Activated T-helper 17 cell treated with anti-CD3 and anti-CD28 coated beads, Interleukin-2, amount 50 U/mL, for 72 hours (primary cell): Measurements from ENCODE around the gene H1-8. TPM values are rescaled to one million over a fixed set of nuclear protein-coding genes. Genes with fewer than 3 reads are reported as not detected.
"Not testable (repeated sequence)": the region's sequence is repeated elsewhere in the genome, so short reads cannot be mapped to it uniquely, and the experiment has no call there.

Experiments
- ATAC-seq: fragments of 150-1000 bp; cut with Tn5 transposase; replicated peaks from 2 replicates; pipeline ENCODE4 v1.10.0; 2021; ENCODE audit warnings: mild to moderate bottlenecking, moderate library complexity
- H3K27ac Mint-ChIP-seq: one replicate; pipeline ENCODE4 v1.8.0; 2022; ENCODE audit warnings: mixed read lengths
- H3K27me3 Mint-ChIP-seq: one replicate; pipeline ENCODE4 v1.8.0; 2022; ENCODE audit warnings: mixed read lengths
- H3K36me3 Mint-ChIP-seq: one replicate; pipeline ENCODE4 v1.8.0; 2022; ENCODE audit warnings: low read depth, mild to moderate bottlenecking, mixed read lengths
- H3K4me1 Mint-ChIP-seq: one replicate; pipeline ENCODE4 v1.8.0; 2022; ENCODE audit warnings: mixed read lengths
- H3K4me3 Mint-ChIP-seq: one replicate; pipeline ENCODE4 v1.8.0; 2022; ENCODE audit warnings: mild to moderate bottlenecking, mixed read lengths
- H3K9me3 Mint-ChIP-seq: one replicate; pipeline ENCODE4 v1.8.0; 2022; ENCODE audit warnings: mixed read lengths
- total RNA-seq, 2 donors: library from RNA; stranded (reverse); gene quantifications; one replicate each; pipeline ENCODE4 v1.2.3, GENCODE V29; 2022

H1-8 gene
- total RNA-seq, 2 donors from 2014 or later: not detected

DNA sequence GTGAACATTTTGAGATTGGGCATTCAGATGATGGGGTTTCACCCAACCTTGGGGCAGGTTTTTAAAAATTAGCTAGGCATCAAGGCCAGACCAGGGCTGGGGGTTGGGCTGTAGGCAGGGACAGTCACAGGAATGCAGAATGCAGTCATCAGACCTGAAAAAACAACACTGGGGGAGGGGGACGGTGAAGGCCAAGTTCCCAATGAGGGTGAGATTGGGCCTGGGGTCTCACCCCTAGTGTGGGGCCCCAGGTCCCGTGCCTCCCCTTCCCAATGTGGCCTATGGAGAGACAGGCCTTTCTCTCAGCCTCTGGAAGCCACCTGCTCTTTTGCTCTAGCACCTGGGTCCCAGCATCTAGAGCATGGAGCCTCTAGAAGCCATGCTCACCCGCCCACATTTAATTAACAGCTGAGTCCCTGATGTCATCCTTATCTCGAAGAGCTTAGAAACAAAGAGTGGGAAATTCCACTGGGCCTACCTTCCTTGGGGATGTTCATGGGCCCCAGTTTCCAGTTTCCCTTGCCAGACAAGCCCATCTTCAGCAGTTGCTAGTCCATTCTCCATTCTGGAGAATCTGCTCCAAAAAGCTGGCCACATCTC, 8.4 kb upstream of the H1-8 start:
- Mint-ChIP-seq H3K27ac (no peak overlapping the region), H3K4me3 (no peak overlapping the region), H3K9me3 (no peaks in the 10 kb centered on the region), H3K27me3 (no peaks in the 10 kb centered on the region), H3K36me3 (no peaks in the 10 kb centered on the region), H3K4me1 (no peaks in the 10 kb centered on the region)
- ATAC-seq: no peak

DNA sequence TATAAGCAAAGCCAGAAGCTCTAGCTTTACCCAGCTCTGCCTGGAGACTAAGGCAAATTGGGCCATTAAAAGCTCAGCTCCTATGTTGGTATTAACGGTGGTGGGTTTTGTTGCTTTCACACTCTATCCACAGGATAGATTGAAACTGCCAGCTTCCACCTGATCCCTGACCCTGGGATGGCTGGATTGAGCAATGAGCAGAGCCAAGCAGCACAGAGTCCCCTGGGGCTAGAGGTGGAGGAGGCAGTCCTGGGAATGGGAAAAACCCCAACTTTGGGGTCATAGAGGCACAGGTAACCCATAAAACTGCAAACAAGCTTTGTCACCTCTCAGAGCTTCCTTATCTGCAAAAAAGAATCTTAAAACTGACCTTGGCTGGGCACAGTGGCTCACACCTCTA, 7.9 kb upstream of the H1-8 start:
- no peak for ATAC-seq
- no peaks in the 10 kb centered on the region for H3K9me3 Mint-ChIP-seq
- no peak overlapping the region for H3K4me3 Mint-ChIP-seq
- H3K4me1 Mint-ChIP-seq: no peaks in the 10 kb centered on the region
- no peak overlapping the region for H3K27ac Mint-ChIP-seq
- H3K36me3 Mint-ChIP-seq: no peaks in the 10 kb centered on the region
- H3K27me3 Mint-ChIP-seq: no peaks in the 10 kb centered on the region

DNA sequence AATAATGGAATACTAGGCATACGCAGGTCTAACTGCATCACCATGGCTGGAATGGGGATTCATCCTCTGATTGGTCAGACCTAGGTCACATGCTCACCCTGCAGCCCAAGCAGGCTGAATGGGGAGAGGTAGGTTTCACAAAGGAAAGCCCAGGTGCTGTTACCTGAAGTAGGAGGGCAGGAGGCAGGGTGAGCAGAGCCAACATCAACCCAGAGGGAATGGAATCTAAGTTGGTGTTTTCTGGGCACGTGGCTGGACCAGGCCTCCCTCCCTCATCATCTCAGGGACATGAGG, 6.7 kb upstream of the H1-8 start:
- Mint-ChIP-seq H3K4me1 (no peaks in the 10 kb centered on the region), H3K9me3 (no peaks in the 10 kb centered on the region), H3K27me3 (no peaks in the 10 kb centered on the region), H3K4me3 (no peak overlapping the region), H3K36me3 (no peaks in the 10 kb centered on the region), H3K27ac (no peak overlapping the region)
- no peak for ATAC-seq

DNA sequence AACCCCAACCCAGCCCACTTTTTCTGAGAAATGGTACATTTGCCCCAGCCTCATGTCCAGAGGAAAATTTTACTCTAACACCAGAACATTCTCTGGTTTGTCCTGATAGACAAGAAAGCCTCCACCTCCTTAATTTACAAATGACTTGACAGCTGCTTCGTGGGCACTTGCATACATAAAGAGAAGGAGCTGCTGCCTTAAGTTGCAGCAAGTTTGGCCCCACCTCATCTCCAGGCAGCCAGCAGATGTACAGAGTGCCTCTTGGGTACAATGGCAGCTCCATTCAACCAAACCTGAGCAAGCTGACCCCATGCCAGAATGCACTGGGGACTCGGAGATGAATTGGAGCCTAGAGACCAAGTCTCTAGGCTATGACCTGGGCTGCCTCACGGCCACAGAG, 6.2 kb upstream of the H1-8 start:
- Mint-ChIP-seq H3K4me3 (no peak overlapping the region), H3K27ac (no peak overlapping the region), H3K4me1 (no peaks in the 10 kb centered on the region), H3K9me3 (no peaks in the 10 kb centered on the region), H3K36me3 (no peaks in the 10 kb centered on the region), H3K27me3 (no peaks in the 10 kb centered on the region)
- ATAC-seq: no peak

DNA sequence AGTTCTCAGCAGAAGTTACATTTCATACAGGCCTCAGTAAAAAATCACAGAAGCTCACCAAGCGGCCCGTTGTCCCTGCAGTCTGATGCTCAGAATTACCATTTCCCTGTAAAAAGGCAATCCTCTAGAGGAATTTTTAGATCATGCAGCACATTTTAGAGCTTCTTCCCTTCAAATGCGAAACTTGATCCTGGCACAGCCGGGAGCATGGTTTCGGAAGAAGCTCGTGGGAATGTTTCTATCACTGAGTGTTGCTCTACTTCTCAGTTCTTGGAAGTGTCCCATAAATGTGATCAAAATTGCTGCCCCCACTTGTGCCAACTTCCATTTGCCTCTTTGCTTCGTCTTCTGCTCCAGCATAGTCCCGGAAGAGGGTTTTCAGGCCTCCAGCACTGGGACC, 3.8 kb upstream of the H1-8 start:
- H3K27me3 Mint-ChIP-seq: no peaks in the 10 kb centered on the region
- ATAC-seq: no peak

DNA sequence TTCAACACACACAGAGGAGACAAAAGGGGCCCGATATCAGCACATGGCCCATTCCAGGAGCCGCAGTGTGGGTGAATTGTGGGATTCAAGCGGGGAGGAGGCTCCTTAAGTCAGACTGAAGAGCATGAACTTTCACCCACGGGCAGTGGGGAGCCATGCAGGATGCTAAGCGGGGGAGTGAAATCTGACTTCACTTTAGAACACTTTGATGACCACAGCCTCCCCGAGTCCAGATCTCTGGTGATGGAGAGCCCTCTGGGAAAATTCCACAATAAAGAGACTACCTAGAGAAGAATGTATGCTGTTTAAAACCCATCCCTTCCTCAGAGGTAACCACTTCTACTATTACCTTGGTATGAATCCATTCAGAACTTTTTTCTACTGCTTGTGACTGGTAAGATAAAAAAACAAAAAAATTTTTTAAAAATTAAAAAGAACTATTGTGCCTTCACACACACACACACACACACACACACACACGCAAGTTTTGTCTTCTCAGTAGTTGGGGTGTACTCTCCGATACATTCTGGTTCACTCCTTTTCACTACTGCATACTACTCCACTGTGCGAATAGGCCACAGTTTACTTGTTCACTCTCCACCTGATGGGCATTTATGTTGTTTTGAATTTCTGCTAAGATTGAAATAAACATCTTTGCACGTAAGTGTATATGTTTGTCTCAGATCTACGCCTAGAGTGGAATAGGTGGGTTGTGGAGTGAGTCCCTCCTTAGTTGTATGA, 2.0 kb upstream of the H1-8 start:
- H3K27ac Mint-ChIP-seq: no peak overlapping the region

More for the DNA sequence above, 3.8 kb upstream of the H1-8 start:
- H3K4me3 Mint-ChIP-seq: no peak overlapping the region
- no peak overlapping the region for H3K27ac Mint-ChIP-seq
- no peaks in the 10 kb centered on the region for H3K4me1 Mint-ChIP-seq
- no peaks in the 10 kb centered on the region for H3K9me3 Mint-ChIP-seq
- H3K36me3 Mint-ChIP-seq: no peaks in the 10 kb centered on the region

DNA sequence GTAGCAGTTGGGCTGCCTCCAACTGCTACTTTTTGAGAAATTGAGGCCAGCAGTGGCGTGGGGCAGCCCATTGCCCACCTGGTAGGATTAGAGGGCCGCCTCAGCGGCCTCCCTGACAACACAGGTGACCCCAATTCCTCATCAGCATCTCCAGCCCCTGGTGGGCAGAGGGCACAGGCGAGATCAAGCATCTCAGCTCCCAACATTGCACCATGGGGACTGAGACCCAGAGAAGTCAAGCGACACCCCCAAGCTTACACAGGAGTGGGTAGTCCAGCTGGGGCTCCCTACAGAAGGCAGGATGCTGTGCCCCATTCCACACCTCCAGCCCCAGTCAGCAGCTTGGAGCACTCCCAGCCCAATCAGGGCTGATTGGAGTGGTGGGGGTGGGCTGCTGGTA, 228 bp upstream of the H1-8 start:
- no peaks in the 10 kb centered on the region for H3K4me1 Mint-ChIP-seq
- H3K27me3 Mint-ChIP-seq: no peaks in the 10 kb centered on the region
- H3K4me3 Mint-ChIP-seq: no peak overlapping the region
- H3K9me3 Mint-ChIP-seq: no peaks in the 10 kb centered on the region
- no peak overlapping the region for H3K27ac Mint-ChIP-seq
- no peak for ATAC-seq
- H3K36me3 Mint-ChIP-seq: no peaks in the 10 kb centered on the region

More for the DNA sequence above, 2.0 kb upstream of the H1-8 start:
- Mint-ChIP-seq H3K36me3 (no peaks in the 10 kb centered on the region), H3K9me3 (no peaks in the 10 kb centered on the region), H3K4me1 (no peaks in the 10 kb centered on the region), H3K4me3 (no peak overlapping the region), H3K27me3 (no peaks in the 10 kb centered on the region)
- ATAC-seq: no peak

DNA sequence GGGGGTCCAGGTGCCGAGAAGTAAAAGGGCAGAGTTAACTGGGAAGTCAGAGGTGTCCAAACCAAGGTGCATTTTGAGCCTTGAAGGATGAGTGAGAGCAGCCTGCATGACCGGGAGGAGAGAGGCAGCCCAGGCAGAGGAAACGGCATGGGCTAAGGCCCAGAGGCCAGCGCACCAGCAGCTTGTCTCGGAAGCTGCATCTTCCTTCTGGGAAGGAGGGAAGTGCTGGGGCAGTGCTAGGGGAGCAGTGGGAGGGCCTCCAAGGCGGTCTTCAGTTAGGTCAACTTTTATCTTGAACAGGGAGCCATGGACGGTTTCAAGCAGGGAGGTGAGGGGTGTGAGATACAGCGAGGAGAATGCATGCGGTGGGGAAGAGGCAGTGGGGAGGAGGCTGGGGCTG, 1.0 kb downstream of the H1-8 start:
- no peak overlapping the region for H3K4me3 Mint-ChIP-seq
- ATAC-seq: no peak

DNA sequence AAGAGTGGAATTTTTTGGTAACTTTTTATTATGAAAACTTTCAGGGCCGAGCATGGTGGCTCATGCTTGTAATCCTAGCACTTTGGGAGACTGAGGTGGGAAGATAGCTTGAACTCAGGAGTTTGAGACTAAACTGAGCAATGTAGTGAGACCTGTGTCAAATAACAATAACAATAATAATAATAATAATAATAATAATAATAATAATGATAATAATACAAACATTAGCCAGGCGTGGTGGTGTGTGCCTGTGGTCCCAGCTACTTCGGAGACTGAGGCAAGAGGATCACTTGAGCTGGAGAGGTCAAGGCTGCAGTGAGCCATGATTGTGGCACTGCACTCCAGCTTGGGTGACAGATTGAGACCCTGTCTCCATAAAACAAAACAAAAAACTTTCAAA, 3.0 kb downstream of the H1-8 start:
- H3K9me3 Mint-ChIP-seq, H3K36me3 Mint-ChIP-seq, H3K4me1 Mint-ChIP-seq, ATAC-seq, H3K4me3 Mint-ChIP-seq, H3K27me3 Mint-ChIP-seq, H3K27ac Mint-ChIP-seq: not testable (repeated sequence)

More for the DNA sequence above, 1.0 kb downstream of the H1-8 start:
- Mint-ChIP-seq H3K4me1 (no peaks in the 10 kb centered on the region), H3K9me3 (no peaks in the 10 kb centered on the region), H3K27ac (no peak overlapping the region), H3K27me3 (no peaks in the 10 kb centered on the region), H3K36me3 (no peaks in the 10 kb centered on the region)

DNA sequence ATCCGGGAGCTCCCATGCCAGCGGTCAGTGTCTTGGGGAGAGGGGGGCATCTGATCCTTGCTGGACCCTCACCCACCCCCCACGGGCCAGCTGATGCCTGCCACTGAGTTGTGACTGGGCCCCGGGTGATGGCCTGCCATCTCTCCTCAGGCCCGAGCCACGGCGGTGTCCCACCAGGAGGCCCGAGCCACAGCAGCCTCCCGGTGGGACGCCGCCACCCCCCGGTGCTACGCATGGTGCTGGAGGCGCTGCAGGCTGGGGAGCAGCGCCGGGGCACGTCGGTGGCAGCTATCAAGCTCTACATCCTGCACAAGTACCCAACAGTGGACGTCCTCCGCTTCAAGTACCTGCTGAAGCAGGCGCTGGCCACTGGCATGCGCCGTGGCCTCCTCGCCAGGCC, 4.3 kb downstream of the H1-8 start:
- Mint-ChIP-seq H3K27me3 (no peaks in the 10 kb centered on the region), H3K36me3 (no peaks in the 10 kb centered on the region), H3K27ac (no peak overlapping the region), H3K4me3 (no peak overlapping the region), H3K9me3 (no peaks in the 10 kb centered on the region), H3K4me1 (no peaks in the 10 kb centered on the region)
- ATAC-seq: no peak

DNA sequence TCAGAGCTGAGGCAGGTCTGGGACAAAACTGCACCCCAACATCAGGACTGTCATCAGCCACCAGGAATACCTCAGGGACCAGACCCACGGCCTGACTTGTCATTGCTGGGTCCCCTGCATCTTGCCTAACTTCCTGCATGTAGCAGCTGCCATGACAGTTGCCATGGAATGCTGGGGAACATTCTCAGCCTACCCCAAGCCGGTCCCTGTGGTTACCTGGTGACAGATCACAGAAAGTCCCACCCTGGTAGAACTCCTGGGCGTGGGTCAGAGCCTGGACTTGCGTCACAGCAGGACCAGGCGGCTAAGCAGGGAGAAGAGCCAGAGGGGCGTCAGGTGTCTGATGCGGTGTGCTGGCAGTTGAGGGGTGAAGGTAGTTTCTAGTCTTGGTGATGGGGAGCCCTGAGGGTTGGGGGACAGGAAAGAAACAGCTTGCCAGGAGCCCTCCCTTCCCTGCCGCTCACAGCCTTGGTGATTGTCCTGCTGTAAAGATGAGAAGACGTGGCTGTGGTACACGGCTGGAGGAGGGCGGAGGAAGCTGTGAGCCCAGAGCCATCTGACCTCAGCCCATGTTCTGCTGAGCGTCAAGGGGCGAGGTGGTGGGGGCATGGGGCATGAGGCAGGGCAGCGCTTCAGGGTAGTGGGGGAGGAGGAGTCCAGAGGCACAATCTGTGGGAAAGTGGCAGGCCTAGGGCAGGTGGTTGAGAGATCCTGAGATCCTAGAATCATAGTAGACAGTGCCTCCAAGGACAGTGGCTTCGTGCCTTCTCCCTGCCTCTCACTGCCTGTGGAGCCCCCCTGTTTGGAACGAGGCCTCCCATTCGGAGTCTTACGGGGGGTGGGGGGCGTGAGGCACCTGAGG, 5.4 kb downstream of the H1-8 start:
- H3K9me3 Mint-ChIP-seq: no peaks in the 10 kb centered on the region
- no peaks in the 10 kb centered on the region for H3K4me1 Mint-ChIP-seq

DNA sequence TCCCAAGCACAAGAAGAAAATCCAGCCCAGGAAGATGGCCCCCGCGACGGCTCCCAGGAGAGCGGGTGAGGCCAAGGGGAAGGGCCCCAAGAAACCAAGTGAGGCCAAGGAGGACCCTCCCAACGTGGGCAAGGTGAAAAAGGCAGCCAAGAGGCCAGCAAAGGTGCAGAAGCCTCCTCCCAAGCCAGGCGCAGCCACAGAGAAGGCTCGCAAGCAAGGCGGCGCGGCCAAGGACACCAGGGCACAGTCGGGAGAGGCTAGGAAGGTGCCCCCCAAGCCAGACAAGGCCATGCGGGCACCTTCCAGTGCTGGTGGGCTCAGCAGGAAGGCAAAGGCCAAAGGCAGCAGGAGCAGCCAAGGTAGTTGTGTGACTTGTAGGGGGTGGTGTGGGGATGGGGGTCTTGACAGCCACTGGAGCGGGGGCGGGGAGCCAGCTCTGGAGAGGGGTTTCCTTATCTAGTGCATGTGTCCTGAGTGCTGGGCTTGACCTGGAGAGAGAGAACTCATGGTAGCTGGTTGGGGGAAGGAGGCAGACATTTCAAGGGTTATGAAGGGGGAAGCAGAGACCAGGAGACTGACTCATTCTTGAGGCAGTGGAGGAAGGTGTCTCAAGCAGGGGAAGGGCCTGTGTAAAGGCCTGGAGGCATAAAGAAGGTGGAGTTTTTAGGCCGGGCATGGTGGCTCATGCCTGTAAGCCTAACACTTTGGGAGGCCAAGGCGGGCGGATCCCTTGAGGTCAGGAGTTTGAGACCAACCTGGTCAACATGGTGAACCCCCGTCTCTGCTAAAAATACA, 6.2 kb downstream of the H1-8 start:
- H3K9me3 Mint-ChIP-seq: no peaks in the 10 kb centered on the region
- H3K4me1 Mint-ChIP-seq: no peaks in the 10 kb centered on the region
- no peak for ATAC-seq
- H3K36me3 Mint-ChIP-seq: no peaks in the 10 kb centered on the region
- no peak overlapping the region for H3K4me3 Mint-ChIP-seq
- no peak overlapping the region for H3K27ac Mint-ChIP-seq
- H3K27me3 Mint-ChIP-seq: no peaks in the 10 kb centered on the region

More for the DNA sequence above, 5.4 kb downstream of the H1-8 start:
- ATAC-seq: no peak
- no peak overlapping the region for H3K27ac Mint-ChIP-seq
- H3K4me3 Mint-ChIP-seq: no peak overlapping the region
- no peaks in the 10 kb centered on the region for H3K36me3 Mint-ChIP-seq
- no peaks in the 10 kb centered on the region for H3K27me3 Mint-ChIP-seq

DNA sequence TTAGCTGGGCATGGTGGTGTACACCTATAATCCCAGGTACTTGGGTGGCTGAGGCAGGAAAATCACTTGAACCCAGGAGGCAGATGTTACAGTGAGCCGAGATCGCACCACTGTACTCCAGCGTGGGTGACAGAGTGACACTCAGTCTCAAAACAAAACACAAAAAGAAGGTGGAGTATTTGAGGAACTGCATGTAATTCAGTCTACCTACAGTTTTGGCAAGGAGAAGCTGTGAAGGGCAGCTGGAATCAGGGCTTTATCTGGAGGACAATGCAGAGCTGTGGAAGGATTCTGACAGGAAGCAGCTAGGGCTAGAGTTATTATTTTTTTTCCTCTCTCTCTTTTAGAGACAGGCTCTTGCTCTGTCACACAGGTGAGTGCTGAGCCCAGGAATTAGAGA, 6.8 kb downstream of the H1-8 start:
- no peaks in the 10 kb centered on the region for H3K4me1 Mint-ChIP-seq
- H3K27me3 Mint-ChIP-seq: no peaks in the 10 kb centered on the region
- H3K27ac Mint-ChIP-seq: no peak overlapping the region
- H3K36me3 Mint-ChIP-seq: no peaks in the 10 kb centered on the region
- H3K4me3 Mint-ChIP-seq: no peak overlapping the region
- ATAC-seq: no peak
- H3K9me3 Mint-ChIP-seq: no peaks in the 10 kb centered on the region

DNA sequence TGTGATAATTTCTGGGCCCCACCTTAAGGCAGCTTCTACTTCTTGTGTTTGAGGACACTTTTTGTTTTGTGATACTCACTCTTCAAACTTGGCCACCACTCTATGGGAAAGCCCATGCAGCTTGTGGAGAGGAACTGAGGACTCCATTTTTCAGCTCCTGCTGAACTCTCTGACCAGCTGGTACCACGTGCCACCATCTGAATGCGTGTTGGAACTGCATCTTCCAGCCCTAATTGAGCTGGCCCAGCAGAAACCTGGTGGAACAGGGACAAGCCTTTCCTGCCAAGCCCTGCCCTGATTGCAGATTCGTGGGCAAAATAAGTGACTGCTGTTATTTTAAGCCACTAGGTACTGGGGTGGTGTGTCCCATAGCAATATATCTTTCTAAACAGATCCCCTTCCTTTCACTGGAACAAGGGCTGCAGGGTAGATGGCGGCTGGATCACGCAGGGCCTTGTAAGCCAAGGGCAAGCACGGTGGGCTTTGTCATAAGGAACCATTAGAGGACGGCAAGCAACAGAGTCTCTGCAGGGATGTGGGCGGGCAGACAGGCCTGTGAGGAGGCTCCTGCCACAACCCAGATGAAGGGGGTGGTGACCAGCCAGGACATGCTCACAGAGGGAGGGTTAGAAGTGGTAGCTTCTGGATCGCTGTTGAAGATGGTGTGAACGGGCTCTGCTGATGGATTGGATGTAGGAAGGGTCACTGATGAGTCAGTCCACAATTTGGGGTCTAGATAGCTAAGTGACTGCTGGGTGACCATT, 9.5 kb downstream of the H1-8 start:
- no peaks in the 10 kb centered on the region for H3K36me3 Mint-ChIP-seq
- H3K27ac Mint-ChIP-seq: no peak overlapping the region
- no peak for ATAC-seq
- no peaks in the 10 kb centered on the region for H3K9me3 Mint-ChIP-seq
- no peak overlapping the region for H3K4me3 Mint-ChIP-seq
- H3K4me1 Mint-ChIP-seq: no peaks in the 10 kb centered on the region
- no peaks in the 10 kb centered on the region for H3K27me3 Mint-ChIP-seq
